GM23338 (cell line): ENCODE results near the gene JMY.

Experiments
- CREB1 ChIP-seq: fragments of 250-450 bp; sonication (Bioruptor Pico); IDR thresholded peaks from 2 replicates; pipeline ENCODE4 v1.5.0; 2020; ENCODE audit warnings: low read depth, mild to moderate bottlenecking, moderate library complexity
- ETS1 ChIP-seq: IDR thresholded peaks from 2 replicates; pipeline ENCODE4 v1.6.1; 2016; ENCODE audit warnings: antibody characterized with exemption
- EZH2 ChIP-seq: fragments of 200-600 bp; sonication (generic); IDR thresholded peaks from one replicate; pipeline ENCODE4 v1.8.0; 2017; ENCODE audit warnings: antibody characterized with exemption, mild to moderate bottlenecking, low read depth; ENCODE audit not compliant: unreplicated experiment
- JUNB ChIP-seq: IDR thresholded peaks from one replicate; pipeline ENCODE4 v1.6.1; 2016; ENCODE audit warnings: antibody characterized with exemption; ENCODE audit not compliant: unreplicated experiment
- POLR2AphosphoS5 ChIP-seq: IDR thresholded peaks from 2 replicates; pipeline ENCODE4 v1.6.1; 2016; ENCODE audit warnings: antibody characterized with exemption, low read depth
- STAT1 ChIP-seq: IDR thresholded peaks from one replicate; pipeline ENCODE4 v1.6.1; 2016; ENCODE audit warnings: antibody characterized with exemption; ENCODE audit not compliant: unreplicated experiment
- ZNF331 ChIP-seq: fragments of 250-450 bp; sonication (Bioruptor Pico); IDR thresholded peaks from 2 replicates; pipeline ENCODE4 v1.5.0; 2020; ENCODE audit warnings: low read depth, mild to moderate bottlenecking, moderate library complexity
- TF ChIP-seq, protein P1 (sequence below), 2 experiments: fragments of 200-600 bp in 1 of 2; sonication (generic) in 1 of 2; conservative IDR thresholded peaks; 2 replicates each; pipeline versions ENCODE4 v1.5.1 to v1.6.1; 2016 to 2017; ENCODE audit warnings: antibody characterized with exemption in 2 of 2, low read depth in 2 of 2, mild to moderate bottlenecking in 2 of 2, moderate library complexity in 1 of 2

DNA sequence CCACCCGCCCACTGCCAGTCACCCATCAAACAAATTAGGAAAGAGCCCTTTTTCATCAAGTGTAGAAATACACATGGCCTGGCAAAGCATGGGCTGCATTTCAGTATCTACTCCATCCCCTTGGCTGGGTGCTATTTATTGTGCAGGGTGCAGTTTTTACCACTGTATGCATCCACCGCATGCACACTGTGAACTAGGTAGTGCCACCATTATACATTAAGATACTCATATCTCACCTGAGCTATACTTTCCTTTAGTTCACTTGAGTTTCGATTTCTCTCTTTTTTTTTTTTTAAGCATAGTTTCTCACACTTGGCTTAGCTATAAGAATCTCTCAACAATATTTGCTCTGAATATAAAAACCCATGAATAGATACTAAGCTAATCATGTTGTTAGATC, 49.4 kb downstream of the JMY start:
- TF ChIP-seq ZNF331 (CRISPR knock-in tag) (no peak), JUNB (no peak), STAT1 (no peak), ETS1 (no peak), POLR2AphosphoS5 (no peak), EZH2 (no peak), CREB1 (CRISPR knock-in tag) (no peak)
- TF ChIP-seq, protein P1, sequence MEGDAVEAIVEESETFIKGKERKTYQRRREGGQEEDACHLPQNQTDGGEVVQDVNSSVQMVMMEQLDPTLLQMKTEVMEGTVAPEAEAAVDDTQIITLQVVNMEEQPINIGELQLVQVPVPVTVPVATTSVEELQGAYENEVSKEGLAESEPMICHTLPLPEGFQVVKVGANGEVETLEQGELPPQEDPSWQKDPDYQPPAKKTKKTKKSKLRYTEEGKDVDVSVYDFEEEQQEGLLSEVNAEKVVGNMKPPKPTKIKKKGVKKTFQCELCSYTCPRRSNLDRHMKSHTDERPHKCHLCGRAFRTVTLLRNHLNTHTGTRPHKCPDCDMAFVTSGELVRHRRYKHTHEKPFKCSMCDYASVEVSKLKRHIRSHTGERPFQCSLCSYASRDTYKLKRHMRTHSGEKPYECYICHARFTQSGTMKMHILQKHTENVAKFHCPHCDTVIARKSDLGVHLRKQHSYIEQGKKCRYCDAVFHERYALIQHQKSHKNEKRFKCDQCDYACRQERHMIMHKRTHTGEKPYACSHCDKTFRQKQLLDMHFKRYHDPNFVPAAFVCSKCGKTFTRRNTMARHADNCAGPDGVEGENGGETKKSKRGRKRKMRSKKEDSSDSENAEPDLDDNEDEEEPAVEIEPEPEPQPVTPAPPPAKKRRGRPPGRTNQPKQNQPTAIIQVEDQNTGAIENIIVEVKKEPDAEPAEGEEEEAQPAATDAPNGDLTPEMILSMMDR (conservative IDR thresholded peaks at IDR 0.05; ENCODE audit: low read depth in 2 of 2) = no peak
